Measurements from ENCODE around the gene CRAT.

CRAT gene

DNA sequence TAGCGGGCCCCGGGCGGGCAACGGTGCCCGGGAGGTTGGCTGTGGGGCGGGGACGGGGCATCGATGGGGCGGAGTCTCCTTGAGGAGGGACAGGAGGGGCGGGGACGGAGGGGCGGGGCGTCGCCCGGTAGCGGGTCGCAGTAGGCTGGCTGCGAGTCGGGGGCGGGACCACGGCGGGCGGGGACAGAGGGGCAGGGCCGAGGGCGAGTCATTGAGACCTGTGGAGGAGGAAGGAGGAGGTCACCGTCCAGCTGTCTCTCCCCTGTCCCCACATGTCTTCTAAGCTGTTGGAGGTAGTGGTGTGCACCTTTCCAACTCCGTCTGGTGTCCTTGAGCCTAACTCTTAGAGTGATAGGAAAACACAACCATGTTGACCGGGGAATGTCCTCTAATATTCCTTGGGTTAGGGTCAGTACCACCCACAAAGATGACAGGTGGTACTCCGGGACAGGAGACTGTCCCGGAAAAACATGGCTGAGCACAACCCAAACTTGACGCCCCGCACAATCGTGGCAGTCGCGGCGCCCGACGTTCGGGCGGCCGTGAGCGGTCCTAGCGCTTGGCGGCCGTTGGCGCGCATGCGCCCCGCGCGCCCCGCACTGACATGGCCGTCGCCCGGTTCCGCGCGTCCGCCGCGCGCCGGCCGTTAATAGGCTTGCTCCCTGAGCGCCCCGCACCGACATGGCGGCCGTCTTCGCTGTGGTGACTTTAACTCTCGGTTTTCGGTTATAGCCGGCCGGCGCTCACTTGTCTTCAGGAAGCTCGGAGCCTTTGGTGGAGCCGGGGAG is at the start of gene CRAT, which contains the start of gene PTPA:
TSS of gene CRAT (minus strand) at position 54 of the 788 bp plus-strand sequence. CDS start 284 bp downstream, outside the sequence.
TSS of gene PTPA (plus strand) at position 676 of the 788 bp plus-strand sequence. CDS start 186 bp downstream, outside the sequence.
- TF ChIP-seq, protein P1, sequence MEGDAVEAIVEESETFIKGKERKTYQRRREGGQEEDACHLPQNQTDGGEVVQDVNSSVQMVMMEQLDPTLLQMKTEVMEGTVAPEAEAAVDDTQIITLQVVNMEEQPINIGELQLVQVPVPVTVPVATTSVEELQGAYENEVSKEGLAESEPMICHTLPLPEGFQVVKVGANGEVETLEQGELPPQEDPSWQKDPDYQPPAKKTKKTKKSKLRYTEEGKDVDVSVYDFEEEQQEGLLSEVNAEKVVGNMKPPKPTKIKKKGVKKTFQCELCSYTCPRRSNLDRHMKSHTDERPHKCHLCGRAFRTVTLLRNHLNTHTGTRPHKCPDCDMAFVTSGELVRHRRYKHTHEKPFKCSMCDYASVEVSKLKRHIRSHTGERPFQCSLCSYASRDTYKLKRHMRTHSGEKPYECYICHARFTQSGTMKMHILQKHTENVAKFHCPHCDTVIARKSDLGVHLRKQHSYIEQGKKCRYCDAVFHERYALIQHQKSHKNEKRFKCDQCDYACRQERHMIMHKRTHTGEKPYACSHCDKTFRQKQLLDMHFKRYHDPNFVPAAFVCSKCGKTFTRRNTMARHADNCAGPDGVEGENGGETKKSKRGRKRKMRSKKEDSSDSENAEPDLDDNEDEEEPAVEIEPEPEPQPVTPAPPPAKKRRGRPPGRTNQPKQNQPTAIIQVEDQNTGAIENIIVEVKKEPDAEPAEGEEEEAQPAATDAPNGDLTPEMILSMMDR (IDR thresholded peaks at IDR 0.05; ENCODE audit: control insufficient read depth, extremely low read depth, insufficient read depth), result no peak
- H3K4me3 ChIP-seq (ENCODE audit: low read depth, low read length), result peak within 1 kb of the TSS; percentile 94
- peak; percentile 72 for DNase-seq (ENCODE audit: low read depth)

DNA sequence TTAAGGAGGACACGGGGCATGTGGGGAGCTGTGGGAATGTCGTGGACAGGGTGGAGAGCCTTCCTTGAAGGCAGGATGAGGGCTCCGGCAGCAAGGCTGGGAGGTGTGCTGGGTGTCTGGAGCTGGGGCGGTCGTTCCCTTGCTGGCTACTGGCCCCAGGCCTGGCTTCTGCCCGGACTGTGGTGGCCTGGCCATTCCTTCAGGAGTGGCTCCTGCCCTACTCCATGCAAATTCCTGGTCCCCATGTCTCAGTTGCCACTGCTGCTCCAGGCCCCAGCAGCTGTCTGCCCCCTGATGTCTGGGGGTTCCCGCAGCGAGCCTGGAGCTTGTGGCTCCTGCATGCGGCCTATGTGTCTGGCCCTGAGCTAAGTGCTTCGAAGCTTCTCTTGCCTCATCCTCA is 45.6 kb upstream of the CRAT start:
- no peak for DNase-seq (ENCODE audit: low read depth)
- no peak overlapping the region for H3K4me3 ChIP-seq (ENCODE audit: low read depth, low read length)
- TF ChIP-seq, protein P1 (IDR thresholded peaks at IDR 0.05; ENCODE audit: control insufficient read depth, extremely low read depth, insufficient read depth), result no peak

DNA sequence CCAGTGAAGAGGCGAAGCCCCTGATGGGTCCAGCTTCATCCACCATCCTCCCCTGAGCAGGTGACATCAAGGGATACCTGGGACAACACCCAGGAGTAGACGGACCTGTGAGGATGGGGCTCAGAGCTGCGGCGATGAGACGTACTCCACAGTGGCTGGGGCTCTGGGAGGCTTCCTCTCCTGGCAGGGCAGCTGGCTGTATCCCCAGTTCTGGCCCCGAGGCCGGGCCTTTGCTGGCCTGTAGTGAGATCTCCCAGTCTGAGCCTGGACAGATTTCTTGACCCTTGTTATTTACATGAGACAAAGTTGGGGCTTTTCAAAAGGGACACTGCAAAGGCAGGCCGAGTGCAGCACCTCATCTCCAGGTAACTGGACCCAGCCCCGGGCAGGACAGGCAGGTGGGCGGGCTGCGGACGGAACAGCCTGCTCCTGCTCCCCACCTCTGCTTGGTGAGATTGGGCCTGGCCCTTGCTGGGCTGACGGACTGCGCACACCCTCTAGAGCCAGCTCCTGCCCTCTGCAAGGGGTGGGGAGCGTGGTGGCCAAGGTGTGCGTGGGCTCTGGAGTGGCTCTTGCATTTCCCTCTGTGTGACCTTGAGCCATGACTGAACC is 44.4 kb upstream of the CRAT start:
- TF ChIP-seq, protein P1 (IDR thresholded peaks at IDR 0.05; ENCODE audit: control insufficient read depth, extremely low read depth, insufficient read depth), result no peak
- DNase-seq (ENCODE audit: low read depth), result no peak
- no peak overlapping the region for H3K4me3 ChIP-seq (ENCODE audit: low read depth, low read length)

DNA sequence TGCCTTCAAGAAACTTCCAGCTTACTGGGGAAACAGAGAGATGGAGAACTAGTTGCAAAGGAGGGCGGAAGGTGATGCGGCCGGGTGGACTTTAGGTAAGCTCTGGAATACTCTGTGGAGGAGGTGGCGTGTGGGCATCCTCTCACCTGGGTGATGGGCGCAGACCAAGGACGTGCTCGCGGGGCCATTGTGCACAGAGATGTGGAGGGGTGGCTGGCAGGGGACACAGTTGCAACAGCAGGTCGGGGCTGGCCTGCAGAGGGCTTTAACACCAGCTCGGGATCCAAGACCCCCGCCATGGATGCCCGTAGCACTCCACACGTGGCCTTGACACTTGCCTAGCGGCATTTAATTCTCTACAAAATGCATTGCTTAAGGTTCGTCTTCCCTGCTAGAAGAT is 40.9 kb upstream of the CRAT start:
- TF ChIP-seq, protein P1 (IDR thresholded peaks at IDR 0.05; ENCODE audit: control insufficient read depth, extremely low read depth, insufficient read depth), result no peak
- H3K4me3 ChIP-seq (ENCODE audit: low read depth, low read length), result no peak overlapping the region
- no peak for DNase-seq (ENCODE audit: low read depth)

DNA sequence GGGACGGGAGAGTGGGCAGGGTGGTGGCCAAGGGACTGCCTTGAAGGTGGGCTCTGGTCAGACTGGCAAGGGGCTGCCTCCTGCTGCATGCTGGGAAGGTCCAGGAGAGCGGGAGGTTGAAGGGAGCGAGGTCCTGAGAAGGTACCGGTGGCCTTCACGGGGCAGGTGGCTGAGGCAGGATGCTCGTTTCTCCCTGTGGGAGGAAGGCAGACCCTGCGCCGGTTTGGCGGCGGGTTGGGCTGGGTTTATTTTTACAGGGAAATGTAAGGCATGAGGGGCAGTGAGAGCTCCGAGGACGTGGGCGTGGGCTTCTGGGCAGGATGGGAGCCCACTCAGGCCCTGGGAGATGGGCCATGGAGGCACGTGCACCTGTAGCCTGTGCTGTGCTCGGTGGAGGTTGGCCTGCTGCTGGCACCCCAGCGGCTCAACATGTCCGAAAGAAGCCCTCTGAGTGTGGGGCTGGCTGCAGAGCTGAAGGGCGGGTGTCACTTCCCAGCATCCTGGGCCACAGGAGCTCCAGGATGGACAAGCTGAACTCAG is 40.1 kb upstream of the CRAT start:
- no peak for DNase-seq (ENCODE audit: low read depth)
- TF ChIP-seq, protein P1 (IDR thresholded peaks at IDR 0.05; ENCODE audit: control insufficient read depth, extremely low read depth, insufficient read depth), result no peak

DNA sequence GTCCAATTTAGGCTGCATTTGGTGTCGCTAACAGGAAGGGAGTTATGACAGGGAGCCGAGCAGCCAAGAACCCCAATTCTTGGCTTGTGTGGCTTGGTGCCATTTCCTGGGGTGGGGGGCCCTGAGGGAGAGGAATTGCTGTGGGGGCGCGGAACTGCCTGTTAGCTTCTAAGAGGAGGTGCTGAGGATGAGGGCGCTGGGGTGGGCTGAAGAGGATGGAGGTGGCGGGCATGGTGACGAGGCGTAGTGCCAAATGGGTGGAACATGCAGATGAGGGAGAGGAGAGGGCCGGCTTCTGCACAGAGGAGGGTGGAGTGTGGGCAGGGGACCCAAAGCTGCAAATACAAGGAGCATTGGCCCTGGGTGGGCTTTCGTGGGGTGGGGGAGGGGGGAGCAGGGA is 39.5 kb upstream of the CRAT start:
- TF ChIP-seq, protein P1 (IDR thresholded peaks at IDR 0.05; ENCODE audit: control insufficient read depth, extremely low read depth, insufficient read depth), result no peak
- no peak overlapping the region for H3K4me3 ChIP-seq (ENCODE audit: low read depth, low read length)

More for the DNA sequence above, 40.1 kb upstream of the CRAT start:
- H3K4me3 ChIP-seq (ENCODE audit: low read depth, low read length), result no peak overlapping the region

More for the DNA sequence above, 39.5 kb upstream of the CRAT start:
- no peak for DNase-seq (ENCODE audit: low read depth)

Measured in LNCaP clone FGC (cell line).